ENCODE measurements around the gene PRKCB. TPM values are rescaled to one million over a fixed set of nuclear protein-coding genes. Genes with fewer than 3 reads are reported as not detected.
"Not testable (repeated sequence)": the region's sequence is repeated elsewhere in the genome, so short reads cannot be mapped to it uniquely, and the experiment has no call there.

Gene PRKCB
- total and polyA plus RNA-seq, 4 donors = 1.6 to 9.4 (median 4.0) TPM

- H3K9ac ChIP-seq (ENCODE audit: low read depth in 1 of 2, low read length in 2 of 2) = no peak overlapping the region
- no peak overlapping the region for H3K4me3 ChIP-seq (ENCODE audit: low read depth in 1 of 3, low read length in 3 of 3)
- no peak overlapping the region for H3K27ac ChIP-seq (ENCODE audit: low read depth in 1 of 2, low read length in 2 of 2)
- no peak for TF ChIP-seq FOXA1 (IDR thresholded peaks at IDR 0.05)
- TF ChIP-seq, protein P1, sequence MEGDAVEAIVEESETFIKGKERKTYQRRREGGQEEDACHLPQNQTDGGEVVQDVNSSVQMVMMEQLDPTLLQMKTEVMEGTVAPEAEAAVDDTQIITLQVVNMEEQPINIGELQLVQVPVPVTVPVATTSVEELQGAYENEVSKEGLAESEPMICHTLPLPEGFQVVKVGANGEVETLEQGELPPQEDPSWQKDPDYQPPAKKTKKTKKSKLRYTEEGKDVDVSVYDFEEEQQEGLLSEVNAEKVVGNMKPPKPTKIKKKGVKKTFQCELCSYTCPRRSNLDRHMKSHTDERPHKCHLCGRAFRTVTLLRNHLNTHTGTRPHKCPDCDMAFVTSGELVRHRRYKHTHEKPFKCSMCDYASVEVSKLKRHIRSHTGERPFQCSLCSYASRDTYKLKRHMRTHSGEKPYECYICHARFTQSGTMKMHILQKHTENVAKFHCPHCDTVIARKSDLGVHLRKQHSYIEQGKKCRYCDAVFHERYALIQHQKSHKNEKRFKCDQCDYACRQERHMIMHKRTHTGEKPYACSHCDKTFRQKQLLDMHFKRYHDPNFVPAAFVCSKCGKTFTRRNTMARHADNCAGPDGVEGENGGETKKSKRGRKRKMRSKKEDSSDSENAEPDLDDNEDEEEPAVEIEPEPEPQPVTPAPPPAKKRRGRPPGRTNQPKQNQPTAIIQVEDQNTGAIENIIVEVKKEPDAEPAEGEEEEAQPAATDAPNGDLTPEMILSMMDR (IDR thresholded peaks at IDR 0.05; ENCODE audit: low read depth, low read length, missing input control) = no peak
- no peak for TF ChIP-seq ATF3 (IDR thresholded peaks at IDR 0.05)
- no peak for TF ChIP-seq EGR1 (IDR thresholded peaks at IDR 0.05; ENCODE audit: low read depth in 2 of 2)
- TF ChIP-seq FOXA2 (IDR thresholded peaks at IDR 0.05) = no peak
- no peak for TF ChIP-seq ZBTB33 (IDR thresholded peaks at IDR 0.05)
- TF ChIP-seq, protein P2, sequence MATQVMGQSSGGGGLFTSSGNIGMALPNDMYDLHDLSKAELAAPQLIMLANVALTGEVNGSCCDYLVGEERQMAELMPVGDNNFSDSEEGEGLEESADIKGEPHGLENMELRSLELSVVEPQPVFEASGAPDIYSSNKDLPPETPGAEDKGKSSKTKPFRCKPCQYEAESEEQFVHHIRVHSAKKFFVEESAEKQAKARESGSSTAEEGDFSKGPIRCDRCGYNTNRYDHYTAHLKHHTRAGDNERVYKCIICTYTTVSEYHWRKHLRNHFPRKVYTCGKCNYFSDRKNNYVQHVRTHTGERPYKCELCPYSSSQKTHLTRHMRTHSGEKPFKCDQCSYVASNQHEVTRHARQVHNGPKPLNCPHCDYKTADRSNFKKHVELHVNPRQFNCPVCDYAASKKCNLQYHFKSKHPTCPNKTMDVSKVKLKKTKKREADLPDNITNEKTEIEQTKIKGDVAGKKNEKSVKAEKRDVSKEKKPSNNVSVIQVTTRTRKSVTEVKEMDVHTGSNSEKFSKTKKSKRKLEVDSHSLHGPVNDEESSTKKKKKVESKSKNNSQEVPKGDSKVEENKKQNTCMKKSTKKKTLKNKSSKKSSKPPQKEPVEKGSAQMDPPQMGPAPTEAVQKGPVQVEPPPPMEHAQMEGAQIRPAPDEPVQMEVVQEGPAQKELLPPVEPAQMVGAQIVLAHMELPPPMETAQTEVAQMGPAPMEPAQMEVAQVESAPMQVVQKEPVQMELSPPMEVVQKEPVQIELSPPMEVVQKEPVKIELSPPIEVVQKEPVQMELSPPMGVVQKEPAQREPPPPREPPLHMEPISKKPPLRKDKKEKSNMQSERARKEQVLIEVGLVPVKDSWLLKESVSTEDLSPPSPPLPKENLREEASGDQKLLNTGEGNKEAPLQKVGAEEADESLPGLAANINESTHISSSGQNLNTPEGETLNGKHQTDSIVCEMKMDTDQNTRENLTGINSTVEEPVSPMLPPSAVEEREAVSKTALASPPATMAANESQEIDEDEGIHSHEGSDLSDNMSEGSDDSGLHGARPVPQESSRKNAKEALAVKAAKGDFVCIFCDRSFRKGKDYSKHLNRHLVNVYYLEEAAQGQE (IDR thresholded peaks at IDR 0.05) = no peak
- no peak for TF ChIP-seq RAD21 (IDR thresholded peaks at IDR 0.05)
- no peak for TF ChIP-seq NR2F2 (IDR thresholded peaks at IDR 0.05)
- TF ChIP-seq JUND (IDR thresholded peaks at IDR 0.05) = no peak
- no peaks in the 10 kb centered on the region for H3K4me1 ChIP-seq (ENCODE audit: control insufficient read depth in 4 of 4, insufficient read depth in 4 of 4, low read length in 3 of 4)
- DNase-seq (ENCODE audit: low spot score) = no peak
- H3K27me3 ChIP-seq (ENCODE audit: control insufficient read depth in 4 of 4, insufficient read depth in 4 of 4, low read length in 3 of 4) = peaks cover 0 to 2% (median 0%) of the 10 kb centered on the region in 4 donors
- 65% methylated on average over 5 of the region's 5 CpGs for WGBS
- H3K36me3 ChIP-seq (ENCODE audit: control insufficient read depth in 4 of 4, insufficient read depth in 3 of 4, low read depth in 1 of 4, low read length in 3 of 4) = no peaks in the 10 kb centered on the region
- no peaks in the 10 kb centered on the region for H3K9me3 ChIP-seq (ENCODE audit: control insufficient read depth in 4 of 4, low read length in 3 of 4)
These were observed 177.4 kb downstream of the PRKCB start for GRCh38 chr16:24013054-24013636.

DNA sequence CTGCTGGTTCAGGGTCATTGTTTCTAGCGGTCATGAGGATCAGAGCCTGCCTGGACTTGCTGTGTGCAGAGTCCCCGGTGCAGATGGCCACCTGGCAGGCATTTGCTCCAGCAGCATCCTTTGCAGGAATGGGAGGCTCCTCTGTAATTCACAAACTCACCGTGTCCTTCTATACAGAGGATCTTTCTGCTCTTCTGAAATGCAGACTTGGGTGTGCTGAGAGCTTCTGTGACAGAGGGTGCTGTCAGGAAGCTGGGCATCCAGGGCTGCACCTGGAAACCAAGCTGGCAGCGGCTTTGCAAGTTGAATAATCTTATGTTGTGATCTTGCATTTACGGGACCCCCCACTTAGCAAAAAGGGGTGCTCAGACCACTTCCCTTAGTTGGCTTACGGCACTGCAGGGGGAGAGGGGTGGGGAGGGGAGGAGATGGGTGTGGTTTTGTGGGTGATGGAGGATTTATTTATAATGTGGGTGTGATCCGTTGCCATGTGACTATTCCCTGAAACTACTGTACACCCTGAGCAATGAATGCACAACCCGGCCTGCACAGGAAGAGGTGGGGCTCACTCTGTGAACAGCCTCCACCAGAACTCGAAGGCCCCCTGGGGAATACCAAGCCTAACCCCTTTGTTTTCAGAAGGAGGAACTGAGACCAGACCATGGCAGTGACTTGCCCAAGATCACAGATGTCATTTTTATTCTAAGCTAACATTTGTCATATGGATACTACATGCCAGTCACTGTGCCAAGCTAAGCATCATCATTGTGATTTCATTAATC lies 178.3 kb downstream of the PRKCB start:
- 47% methylated on average over 9 of the region's 9 CpGs for WGBS
- no peak overlapping the region for H3K27ac ChIP-seq (ENCODE audit: low read depth in 1 of 2, low read length in 2 of 2)
- H3K9ac ChIP-seq (ENCODE audit: low read depth in 1 of 2, low read length in 2 of 2) = no peak overlapping the region
- no peaks in the 10 kb centered on the region for H3K9me3 ChIP-seq (ENCODE audit: control insufficient read depth in 4 of 4, low read length in 3 of 4)
- no peak for TF ChIP-seq YY1 (IDR thresholded peaks at IDR 0.05)
- no peak for TF ChIP-seq TAF1 (conservative IDR thresholded peaks at IDR 0.05)
- no peak overlapping the region for H3K4me3 ChIP-seq (ENCODE audit: low read depth in 1 of 3, low read length in 3 of 3)
- H3K4me1 ChIP-seq (ENCODE audit: control insufficient read depth in 4 of 4, insufficient read depth in 4 of 4, low read length in 3 of 4) = no peaks in the 10 kb centered on the region
- H3K36me3 ChIP-seq (ENCODE audit: control insufficient read depth in 4 of 4, insufficient read depth in 3 of 4, low read depth in 1 of 4, low read length in 3 of 4) = no peaks in the 10 kb centered on the region
- DNase-seq (ENCODE audit: low spot score) = no peak
- H3K27me3 ChIP-seq (ENCODE audit: control insufficient read depth in 4 of 4, insufficient read depth in 4 of 4, low read length in 3 of 4) = peaks cover 0 to 2% (median 0%) of the 10 kb centered on the region in 4 donors

GRCh38 chr16:24014955-24015354 lies 179.2 kb downstream of the PRKCB start:
- not testable (repeated sequence) for H3K27me3 ChIP-seq (ENCODE audit: control insufficient read depth in 4 of 4, insufficient read depth in 4 of 4, low read length in 3 of 4); H3K36me3 ChIP-seq (ENCODE audit: control insufficient read depth in 4 of 4, insufficient read depth in 3 of 4, low read depth in 1 of 4, low read length in 3 of 4); H3K4me3 ChIP-seq (ENCODE audit: low read depth in 1 of 3, low read length in 3 of 3); H3K27ac ChIP-seq (ENCODE audit: low read depth in 1 of 2, low read length in 2 of 2); H3K9me3 ChIP-seq (ENCODE audit: control insufficient read depth in 4 of 4, low read length in 3 of 4); H3K4me1 ChIP-seq (ENCODE audit: control insufficient read depth in 4 of 4, insufficient read depth in 4 of 4, low read length in 3 of 4); DNase-seq (ENCODE audit: low spot score); H3K9ac ChIP-seq (ENCODE audit: low read depth in 1 of 2, low read length in 2 of 2)
- 79% methylated on average over 7 of the region's 7 CpGs for WGBS
